GM10266 (cell line): ENCODE results near the gene DOCK11.

ENCODE experiments used
- DNase-seq: peaks from one replicate; pipeline ENCODE4 v3.0.0; 2012; ENCODE audit errors: extremely low spot score
- TF ChIP-seq, protein P1 (sequence below): IDR thresholded peaks from 2 replicates; pipeline ENCODE4 v1.5.1; 2012; ENCODE audit warnings: mild to moderate bottlenecking, low read depth; ENCODE audit not compliant: control insufficient read depth, insufficient read depth; ENCODE audit errors: missing control alignments

DOCK11 gene

DNA sequence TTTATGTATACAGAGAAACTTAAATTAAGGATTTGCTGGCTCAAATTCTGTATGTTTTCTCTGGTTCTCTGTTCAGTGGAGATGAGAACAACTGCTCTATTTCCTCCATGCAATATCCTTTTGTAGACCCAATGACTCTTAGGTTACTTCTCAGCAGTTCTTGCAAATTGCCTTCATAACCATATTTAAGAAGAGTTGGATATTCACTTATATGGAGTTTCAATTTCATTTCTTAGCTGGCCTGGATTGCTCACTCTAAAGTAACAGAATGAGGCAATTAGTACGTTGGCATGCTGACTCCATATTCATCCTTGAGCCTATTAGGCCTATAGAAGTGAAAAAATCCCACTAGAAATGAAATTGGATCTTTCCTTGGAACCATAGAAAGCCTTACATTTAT lies 93.6 kb downstream of the DOCK11 start:
- TF ChIP-seq, protein P1, sequence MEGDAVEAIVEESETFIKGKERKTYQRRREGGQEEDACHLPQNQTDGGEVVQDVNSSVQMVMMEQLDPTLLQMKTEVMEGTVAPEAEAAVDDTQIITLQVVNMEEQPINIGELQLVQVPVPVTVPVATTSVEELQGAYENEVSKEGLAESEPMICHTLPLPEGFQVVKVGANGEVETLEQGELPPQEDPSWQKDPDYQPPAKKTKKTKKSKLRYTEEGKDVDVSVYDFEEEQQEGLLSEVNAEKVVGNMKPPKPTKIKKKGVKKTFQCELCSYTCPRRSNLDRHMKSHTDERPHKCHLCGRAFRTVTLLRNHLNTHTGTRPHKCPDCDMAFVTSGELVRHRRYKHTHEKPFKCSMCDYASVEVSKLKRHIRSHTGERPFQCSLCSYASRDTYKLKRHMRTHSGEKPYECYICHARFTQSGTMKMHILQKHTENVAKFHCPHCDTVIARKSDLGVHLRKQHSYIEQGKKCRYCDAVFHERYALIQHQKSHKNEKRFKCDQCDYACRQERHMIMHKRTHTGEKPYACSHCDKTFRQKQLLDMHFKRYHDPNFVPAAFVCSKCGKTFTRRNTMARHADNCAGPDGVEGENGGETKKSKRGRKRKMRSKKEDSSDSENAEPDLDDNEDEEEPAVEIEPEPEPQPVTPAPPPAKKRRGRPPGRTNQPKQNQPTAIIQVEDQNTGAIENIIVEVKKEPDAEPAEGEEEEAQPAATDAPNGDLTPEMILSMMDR: no peak
- DNase-seq: no peak

DNA sequence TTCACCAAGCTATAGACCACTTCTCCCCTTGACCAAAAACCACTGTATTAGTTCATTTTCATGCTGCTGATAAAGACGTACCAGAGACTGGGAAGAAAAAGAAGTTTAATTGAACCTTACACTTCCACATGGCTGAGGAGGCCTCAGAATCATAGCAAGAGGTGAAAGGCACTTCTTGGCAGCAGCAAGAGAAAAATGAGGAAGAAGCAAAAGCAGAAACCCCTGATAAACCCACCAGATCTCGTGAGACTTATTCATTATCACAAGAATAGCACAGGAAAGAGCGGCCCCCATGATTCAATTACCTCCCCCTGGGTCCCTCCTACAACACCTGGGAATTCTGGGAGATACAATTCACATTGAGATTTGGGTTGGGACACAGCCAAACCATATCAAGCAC lies 97.8 kb downstream of the DOCK11 start:
- DNase-seq: no peak
- TF ChIP-seq, protein P1: no peak

DNA sequence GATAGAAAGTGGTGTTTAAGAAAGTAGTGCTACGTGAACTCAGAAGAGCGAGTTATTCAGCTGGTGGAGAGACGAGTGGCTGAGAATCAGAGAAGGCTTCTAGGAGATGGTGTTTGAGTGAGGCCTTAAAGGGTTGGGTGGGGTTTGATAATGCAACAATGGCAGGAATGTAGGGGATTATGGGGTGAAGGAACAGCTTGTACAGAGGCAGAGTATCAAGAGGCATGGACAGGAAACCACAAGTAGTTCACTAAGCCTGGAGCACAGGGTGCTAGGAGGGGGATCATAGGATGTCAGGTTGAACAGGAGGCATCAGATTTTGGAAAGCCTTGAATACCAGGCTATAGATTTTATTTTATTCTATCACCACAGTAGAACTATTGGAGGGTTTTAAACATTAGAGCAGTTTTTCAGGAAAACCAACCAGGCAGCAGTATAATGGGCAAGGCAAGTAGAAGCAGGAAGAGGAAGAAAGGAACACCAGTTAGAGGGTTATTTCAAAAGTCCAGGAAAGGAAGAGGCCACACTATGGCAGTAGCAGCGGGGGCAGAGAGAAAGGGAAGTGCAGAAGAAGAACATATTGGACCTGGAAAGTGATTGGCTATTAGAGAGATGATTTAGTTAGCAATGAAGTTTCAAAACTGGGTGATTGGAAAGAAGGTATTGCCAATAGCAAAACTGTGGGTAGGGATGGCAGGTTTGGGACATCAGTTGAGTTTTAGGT lies 99.2 kb downstream of the DOCK11 start:
- TF ChIP-seq, protein P1: no peak
- no peak for DNase-seq

GRCh38 chrX:118595501-118596042 lies 100.0 kb downstream of the DOCK11 start:
- TF ChIP-seq, protein P1: no peak
- DNase-seq: no peak

DNA sequence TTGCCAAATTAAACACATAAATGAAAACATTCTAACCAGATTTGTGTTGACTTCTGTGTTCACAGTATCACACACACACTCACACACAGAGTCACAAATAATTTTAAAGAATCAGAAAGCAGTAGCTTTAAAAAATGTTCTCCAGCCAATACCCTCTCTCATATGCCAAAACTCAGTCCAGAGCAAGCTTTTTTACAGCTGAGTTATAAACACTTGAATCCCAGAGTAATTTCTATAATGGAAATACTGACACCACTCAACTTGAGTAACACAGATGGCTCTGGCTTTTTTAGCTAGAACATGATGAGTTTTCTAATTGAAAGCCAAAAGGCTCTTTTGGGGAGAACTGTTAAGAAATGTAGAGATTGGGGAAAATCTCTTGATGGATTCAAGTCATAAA lies 100.8 kb downstream of the DOCK11 start:
- TF ChIP-seq, protein P1: no peak
- DNase-seq: no peak

DNA sequence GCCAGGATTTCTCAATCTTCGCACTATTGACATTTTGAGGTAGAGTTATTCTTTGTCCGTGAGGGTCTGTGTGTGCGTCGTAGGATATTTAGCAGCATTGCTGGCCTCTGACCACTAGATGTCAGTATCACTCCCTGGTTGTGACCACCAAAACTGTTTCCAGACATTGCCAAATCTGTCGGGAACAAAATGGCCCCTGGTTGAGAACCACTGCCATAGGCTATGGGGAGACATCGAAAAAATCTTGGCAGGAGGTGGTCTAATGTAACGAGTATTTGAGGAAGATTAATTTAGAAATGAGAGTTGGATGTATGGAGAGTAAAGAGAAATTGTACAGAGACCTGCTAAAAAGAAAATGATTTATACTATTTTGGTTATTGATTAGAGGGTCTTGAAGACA lies 108.4 kb downstream of the DOCK11 start:
- peak; percentile 5 for DNase-seq
- TF ChIP-seq, protein P1: peak; percentile 66

DNA sequence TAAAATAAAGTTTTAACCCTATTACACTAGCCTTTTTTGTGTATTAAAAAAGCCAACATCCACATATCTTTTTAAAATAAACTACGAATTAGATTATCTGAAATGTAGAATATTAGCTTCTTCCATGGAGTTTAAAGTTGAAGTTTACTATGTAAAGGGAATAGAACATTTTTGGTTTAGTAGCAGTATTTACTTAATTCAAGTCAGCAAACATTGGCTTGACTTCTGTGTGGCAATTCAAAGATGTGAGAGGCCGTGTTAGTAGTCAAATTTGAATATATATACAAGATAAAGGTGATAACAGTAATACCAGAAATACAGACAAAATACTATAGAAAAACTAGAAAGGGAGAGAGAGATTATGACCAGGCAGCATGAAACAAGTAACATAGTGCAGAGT lies 116.7 kb downstream of the DOCK11 start:
- no peak for DNase-seq

More for the DNA sequence above, 116.7 kb downstream of the DOCK11 start:
- TF ChIP-seq, protein P1: no peak
